Endothelial cell of umbilical vein (primary cell): ENCODE data around the gene AP3M1. TPM values are rescaled to one million over a fixed set of nuclear protein-coding genes. Genes with fewer than 3 reads are reported as not detected.

ENCODE experiments used
- BruUV-seq: library from RNA; stranded (reverse); fragments of 400-500 nt; replicated peaks from 2 replicates; lab custom pipeline; 2021; lab: Mats Ljungman, UMichigan
- CTCF ChIA-PET: fragments of 300-600, 350-600 bp; sonication (Branson Sonifier 250); formaldehyde crosslinking; loops from one replicate; lab custom pipeline; 2021; ENCODE audit warnings: antibody characterized with exemption, inconsistent platforms; lab: Charles Lee
- POLR2A ChIA-PET: fragments of 300-600, 350-600 bp; sonication (Branson Sonifier 250); formaldehyde crosslinking; loops from one replicate; lab custom pipeline; 2021; ENCODE audit warnings: antibody characterized with exemption, inconsistent platforms; lab: Charles Lee
- DNase-seq: peaks from one replicate; pipeline ENCODE4 v3.0.0-alpha.2; 2011; ENCODE audit warnings: low read depth, low spot score
- FAIRE-seq: peaks from 2 replicates; lab custom pipeline; 2011; peaks lifted over from hg19 to GRCh38; lab: Jason Lieb, UNC
- H2AFZ ChIP-seq: 2 replicates; pipeline ENCODE4 v1.6.0; 2012; ENCODE audit warnings: low read depth, low read length, control low read depth, inconsistent platforms
- H3K27ac ChIP-seq: 2 replicates; pipeline ENCODE4 v1.5.1; 2011; ENCODE audit warnings: low read depth, mild to moderate bottlenecking, control low read depth, low read length, moderate library complexity; ENCODE audit not compliant: insufficient read depth
- H3K27me3 ChIP-seq, 2 experiments: 2 replicates each; pipeline versions ENCODE4 v1.6.0 to v1.6.1; 2011; ENCODE audit warnings: low read length in 2 of 2, mixed read lengths in 1 of 2; ENCODE audit not compliant: control insufficient read depth in 2 of 2, insufficient read depth in 2 of 2
- H3K36me3 ChIP-seq, 2 experiments: 2 replicates in 1 of 2; 3 replicates in 1 of 2; pipeline ENCODE4 v1.5.1; 2011; ENCODE audit warnings: low read length in 2 of 2, mild to moderate bottlenecking in 1 of 2, moderate library complexity in 1 of 2; ENCODE audit not compliant: control insufficient read depth in 2 of 2, insufficient read depth in 2 of 2; ENCODE audit errors: extremely low read depth in 1 of 2
- H3K4me1 ChIP-seq: 3 replicates; pipeline ENCODE4 v1.5.1; 2011; ENCODE audit warnings: mild to moderate bottlenecking, low read length; ENCODE audit not compliant: control insufficient read depth, insufficient read depth; ENCODE audit errors: extremely low read depth
- H3K4me2 ChIP-seq: 2 replicates; pipeline ENCODE4 v1.6.1; 2011; ENCODE audit warnings: low read length, control low read depth, mixed read lengths; ENCODE audit not compliant: insufficient read depth
- H3K4me3 ChIP-seq, 3 experiments: fragments of 200-600 bp in 1 of 3; sonication (generic), shearing (Covaris generic) in 1 of 3; replicated peaks in 1 of 3; 2 replicates each; pipeline ENCODE4 v1.5.1; 2011 to 2016; ENCODE audit warnings: control low read depth in 3 of 3, low read length in 3 of 3, mild to moderate bottlenecking in 2 of 3, inconsistent platforms in 1 of 3, low read depth in 1 of 3, moderate library complexity in 1 of 3; ENCODE audit not compliant: insufficient read depth in 1 of 3
- H3K79me2 ChIP-seq: 2 replicates; pipeline ENCODE4 v1.6.0; 2012; ENCODE audit warnings: low read length, inconsistent platforms; ENCODE audit not compliant: control insufficient read depth, insufficient read depth
- H3K9ac ChIP-seq: replicated peaks from 2 replicates; pipeline ENCODE3; 2011; ENCODE audit warnings: low read length, control low read depth; ENCODE audit not compliant: insufficient read depth; ENCODE audit errors: extremely low read depth
- H3K9me1 ChIP-seq: replicated peaks from 3 replicates; pipeline ENCODE4 v1.6.0; 2011; ENCODE audit warnings: mild to moderate bottlenecking, low read length; ENCODE audit not compliant: control insufficient read depth, insufficient read depth; ENCODE audit errors: extremely low read depth
- H3K9me3 ChIP-seq: replicated peaks from 2 replicates; pipeline ENCODE4 v1.5.1; 2012; ENCODE audit warnings: low read length, inconsistent platforms; ENCODE audit not compliant: control insufficient read depth, insufficient read depth
- H4K20me1 ChIP-seq: replicated peaks from 2 replicates; pipeline ENCODE3; 2011; ENCODE audit warnings: mild to moderate bottlenecking, low read length; ENCODE audit not compliant: control insufficient read depth, insufficient read depth; ENCODE audit errors: extremely low read depth
- EZH2 ChIP-seq: IDR thresholded peaks from 2 replicates; pipeline ENCODE4 v1.6.1; 2012; ENCODE audit warnings: borderline replicate concordance, low read depth, mild to moderate bottlenecking, moderate library complexity, low read length, inconsistent platforms; ENCODE audit not compliant: severe bottlenecking
- FOS ChIP-seq: IDR thresholded peaks from 2 replicates; pipeline ENCODE4 v1.6.1; 2011; ENCODE audit warnings: mild to moderate bottlenecking, low read length, moderate library complexity, borderline replicate concordance; ENCODE audit not compliant: insufficient read depth
- GATA2 ChIP-seq: IDR thresholded peaks from 2 replicates; pipeline ENCODE4 v1.7.0; 2011; ENCODE audit warnings: low read depth, mild to moderate bottlenecking, moderate library complexity, mixed read lengths, low read length; ENCODE audit not compliant: insufficient read length, insufficient read depth
- JUN ChIP-seq: IDR thresholded peaks from 2 replicates; pipeline ENCODE4 v1.6.1; 2011; ENCODE audit warnings: borderline replicate concordance, low read depth; ENCODE audit not compliant: insufficient read length, insufficient read depth
- MYC ChIP-seq: IDR thresholded peaks from one replicate; pipeline ENCODE4 v1.6.1; 2011; ENCODE audit warnings: mild to moderate bottlenecking, low read depth, low read length
- POLR2A ChIP-seq: IDR thresholded peaks from 2 replicates; pipeline ENCODE4 v1.6.1; 2012; ENCODE audit warnings: low read depth, mild to moderate bottlenecking, control low read depth, low read length
- POLR2AphosphoS5 ChIP-seq: IDR thresholded peaks from 2 replicates; pipeline ENCODE4 v1.6.1; 2012; ENCODE audit warnings: low read depth, mild to moderate bottlenecking, control low read depth, low read length, moderate library complexity; ENCODE audit not compliant: insufficient read depth
- dilution Hi-C: fragments of 300-500 bp; cut with MboI; formaldehyde crosslinking; loops from one replicate; pipeline ENCODE4 v1.15.0; 2019; ENCODE audit warnings: low sequenced_read_pairs; ENCODE audit not compliant: extremely low pct_ligation_motif_present
- intact Hi-C: fragments of 100-400 bp; cut with micrococcal nuclease; formaldehyde crosslinking; loops from one replicate; pipeline ENCODE4 v1.10.0; 2022
- polyA plus RNA-seq, 4 experiments: library from polyadenylated mRNA; depleted of rRNA in 3 of 4; stranded (reverse) in 3 of 4; unstranded in 1 of 4; fragments of >200 nt; gene quantifications; 2 replicates each; pipeline versions ENCODE4 v1.2.1 to v1.2.3, GENCODE V29; 2011 to 2012; ENCODE audit warnings: missing spikeins in 1 of 4
- total RNA-seq: library from RNA; stranded (reverse); gene quantifications from 2 replicates; pipeline ENCODE4 v1.2.3, GENCODE V29; 2021
- TF ChIP-seq, protein P1 (sequence below): IDR thresholded peaks from 2 replicates; pipeline ENCODE4 v1.6.1; 2011; ENCODE audit not compliant: insufficient read depth, insufficient read length
- TF ChIP-seq, protein P2 (sequence below), 2 donors: IDR thresholded peaks; 1 replicate in 1 of 2; 2 replicates in 1 of 2; pipeline ENCODE4 v1.5.1; 2011; ENCODE audit warnings: low read length in 2 of 2, mild to moderate bottlenecking in 2 of 2, moderate library complexity in 2 of 2, control low read depth in 1 of 2, inconsistent platforms in 1 of 2, low read depth in 1 of 2; ENCODE audit not compliant: insufficient read depth in 1 of 2; ENCODE audit errors: extremely low read depth in 1 of 2

AP3M1 gene
- total and polyA plus RNA-seq, 2 donors (not counting 3 experiments of a cell fraction or from before 2014, with no cell fraction given) = 34.0 to 58.8 TPM

- POLR2A ChIA-PET = interaction anchor here (1.5 kb wide), 1 partner anchor 12 kb away, joined by 4 read pairs; no protein-coding TSS in a partner anchor
- Histone ChIP-seq H4K20me1 (no peaks in the 10 kb centered on the region), H3K9me1 (no peaks in the 10 kb centered on the region), H3K79me2 (peaks cover 62% of the 10 kb centered on the region), H3K4me1 (peaks cover 52% of the 10 kb centered on the region), H3K27me3 (no peaks in the 10 kb centered on the region), H3K4me3 (peak overlapping the region in 1 of 3 experiments; percentile 16), H3K9me3 (no peaks in the 10 kb centered on the region), H2AFZ (no peak overlapping the region), H3K27ac (peak overlapping the region; percentile 9), H3K9ac (peak overlapping the region; percentile 35), H3K36me3 (peaks cover 7 to 18% of the 10 kb centered on the region in 2 experiments), H3K4me2 (peak overlapping the region; percentile 61)
- peak; percentile 94 for DNase-seq
- BruUV-seq = no TSS peak
- dilution Hi-C loops = no loop called here
- intact Hi-C loops = loop anchor here (1.0 kb wide), 2 partner anchors 8 to 15 kb away; no protein-coding TSS in a partner anchor
- FAIRE-seq = peak; percentile 91
- TF ChIP-seq MYC (no peak), POLR2AphosphoS5 (peak; percentile 86), GATA2 (peak; percentile 80), EZH2 (no peak), FOS (peak; percentile 56), POLR2A (peak; percentile 35), JUN (peak; percentile 93)
- TF ChIP-seq, protein P1, sequence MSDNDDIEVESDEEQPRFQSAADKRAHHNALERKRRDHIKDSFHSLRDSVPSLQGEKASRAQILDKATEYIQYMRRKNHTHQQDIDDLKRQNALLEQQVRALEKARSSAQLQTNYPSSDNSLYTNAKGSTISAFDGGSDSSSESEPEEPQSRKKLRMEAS = no peak
- TF ChIP-seq, protein P2, sequence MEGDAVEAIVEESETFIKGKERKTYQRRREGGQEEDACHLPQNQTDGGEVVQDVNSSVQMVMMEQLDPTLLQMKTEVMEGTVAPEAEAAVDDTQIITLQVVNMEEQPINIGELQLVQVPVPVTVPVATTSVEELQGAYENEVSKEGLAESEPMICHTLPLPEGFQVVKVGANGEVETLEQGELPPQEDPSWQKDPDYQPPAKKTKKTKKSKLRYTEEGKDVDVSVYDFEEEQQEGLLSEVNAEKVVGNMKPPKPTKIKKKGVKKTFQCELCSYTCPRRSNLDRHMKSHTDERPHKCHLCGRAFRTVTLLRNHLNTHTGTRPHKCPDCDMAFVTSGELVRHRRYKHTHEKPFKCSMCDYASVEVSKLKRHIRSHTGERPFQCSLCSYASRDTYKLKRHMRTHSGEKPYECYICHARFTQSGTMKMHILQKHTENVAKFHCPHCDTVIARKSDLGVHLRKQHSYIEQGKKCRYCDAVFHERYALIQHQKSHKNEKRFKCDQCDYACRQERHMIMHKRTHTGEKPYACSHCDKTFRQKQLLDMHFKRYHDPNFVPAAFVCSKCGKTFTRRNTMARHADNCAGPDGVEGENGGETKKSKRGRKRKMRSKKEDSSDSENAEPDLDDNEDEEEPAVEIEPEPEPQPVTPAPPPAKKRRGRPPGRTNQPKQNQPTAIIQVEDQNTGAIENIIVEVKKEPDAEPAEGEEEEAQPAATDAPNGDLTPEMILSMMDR (IDR thresholded peaks at IDR 0.05; ENCODE audit: extremely low read depth in 1 of 2, insufficient read depth in 1 of 2, low read depth in 1 of 2, low read length in 2 of 2) = no peak
- CTCF ChIA-PET = interaction anchor here (0.6 to 2.1 kb wide), 7 partner anchors 10 to 185 kb away, joined by 3 to 42 read pairs (median 4); no protein-coding TSS in a partner anchor
These were observed 79.5 kb downstream of the AP3M1 start for GRCh38 chr10:74071157-74071556.

Other genes starting within 250 kb of the AP3M1 start
- 32.5 and 34.9 TPM in 2 replicates for gene PLAU, start 239.7 kb downstream of the AP3M1 start, total RNA-seq
- gene PLAU, start 239.7 kb downstream of the AP3M1 start, polyA plus RNA-seq = 22.0 and 23.6 TPM in 2 replicates
- gene VCL, start 152.7 kb downstream of the AP3M1 start, total RNA-seq = 203 and 231 TPM in 2 replicates
- gene VCL, start 152.7 kb downstream of the AP3M1 start, polyA plus RNA-seq = 92.7 and 95.4 TPM in 2 replicates
- 38.1 and 46.5 TPM in 2 replicates for gene ADK, start 393 bp upstream of the AP3M1 start, total RNA-seq
- gene ADK, start 393 bp upstream of the AP3M1 start, polyA plus RNA-seq = 7.6 and 11.7 TPM in 2 replicates